ENCODE measurements around the gene HNRNPL. TPM values are rescaled to one million over a fixed set of nuclear protein-coding genes. Genes with fewer than 3 reads are reported as not detected.

The HNRNPL gene
- polyA plus RNA-seq, 2 of the 4 experiments (the other 2 are of a cell fraction) = 380 to 487 TPM

- TF ChIP-seq CBX2 (IDR thresholded peaks at IDR 0.05; ENCODE audit: borderline replicate concordance, low read depth) (no peak), NPAS2 (CRISPR knock-in tag; IDR thresholded peaks at IDR 0.05; ENCODE audit: borderline replicate concordance) (no peak), BHLHE40 (IDR thresholded peaks at IDR 0.05; ENCODE audit: low read depth, low read length) (no peak), ZNF302 (CRISPR knock-in tag; IDR thresholded peaks at IDR 0.05) (no peak), ZSCAN20 (CRISPR knock-in tag; IDR thresholded peaks at IDR 0.05) (no peak), CHD4 (IDR thresholded peaks at IDR 0.05; ENCODE audit: borderline replicate concordance) (no peak), GATA3 (IDR thresholded peaks at IDR 0.05; ENCODE audit: borderline replicate concordance) (no peak), MYC (IDR thresholded peaks at IDR 0.05; ENCODE audit: borderline replicate concordance, low read length) (no peak), BCL3 (IDR thresholded peaks at IDR 0.05) (no peak), MAX (IDR thresholded peaks at IDR 0.05) (no peak)
These were observed 43.1 kb upstream of the HNRNPL start (continued) for GRCh38 chr19:38892841-38893240.

- Histone ChIP-seq H3K4me1 (no peaks in the 10 kb centered on the region), H3K27ac (no peak overlapping the region), H3K9me3 (no peaks in the 10 kb centered on the region), H3K4me2 (no peak overlapping the region), H3K4me3 (no peak overlapping the region)
- no peak for ATAC-seq
- POLR2A ChIA-PET = no interaction called here
- CTCF ChIA-PET = interaction anchor here (0.6 to 31.8 kb wide), 5 partner anchors 23 to 658 kb away, joined by 3 to 652 read pairs (median 9); partner anchors contain the start of genes MRPS12, RINL and SARS2
- no peak for DNase-seq (ENCODE audit: low read depth in 1 of 2, low spot score in 1 of 2)
- FAIRE-seq = no peak
- TF ChIP-seq KDM1A (IDR thresholded peaks at IDR 0.05; ENCODE audit: low read depth) = no peak
- TF ChIP-seq BCL3 (IDR thresholded peaks at IDR 0.05) = no peak
- TF ChIP-seq EHF (CRISPR knock-in tag; IDR thresholded peaks at IDR 0.05) = no peak
- no peak for TF ChIP-seq MAZ (IDR thresholded peaks at IDR 0.05; ENCODE audit: borderline replicate concordance, low read depth, low read length)
- TF ChIP-seq KDM5A (IDR thresholded peaks at IDR 0.05) = no peak
- TF ChIP-seq HOXB5 (CRISPR knock-in tag; IDR thresholded peaks at IDR 0.05) = no peak
- no peak for TF ChIP-seq POLR2AphosphoS2 (conservative IDR thresholded peaks at IDR 0.05; ENCODE audit: low read length)
- TF ChIP-seq ATOH8 (CRISPR knock-in tag; IDR thresholded peaks at IDR 0.05; ENCODE audit: low read depth) = no peak
- TF ChIP-seq REST (IDR thresholded peaks at IDR 0.05) = no peak
- no peak for TF ChIP-seq FOSL2 (IDR thresholded peaks at IDR 0.05)
- no peak for TF ChIP-seq FOSL2 (CRISPR knock-in tag; IDR thresholded peaks at IDR 0.05)
- TF ChIP-seq CHD4 (IDR thresholded peaks at IDR 0.05; ENCODE audit: borderline replicate concordance) = no peak
- no peak for TF ChIP-seq RCOR1 (IDR thresholded peaks at IDR 0.05; ENCODE audit: low read depth, low read length)
- no peak for TF ChIP-seq HMGXB4 (CRISPR knock-in tag; IDR thresholded peaks at IDR 0.05; ENCODE audit: borderline replicate concordance)
- WGBS (ENCODE audit: missing lambda C conversion rate) = 75% methylated on average over 6 of the region's 6 CpGs
These were observed 42.0 kb upstream of the HNRNPL start for GRCh38 chr19:38891771-38892170.

All from A549 (cell line).